ENCODE results near the gene AKAP11. TPM values are rescaled to one million over a fixed set of nuclear protein-coding genes. Genes with fewer than 3 reads are reported as not detected.
"Not testable (repeated sequence)": the region's sequence is repeated elsewhere in the genome, so short reads cannot be mapped to it uniquely, and the experiment has no call there.

AKAP11 gene
- polyA plus RNA-seq, 1 donor (not counting 4 experiments of a cell fraction or from before 2014, with no cell fraction given) = 17.4 TPM

DNA sequence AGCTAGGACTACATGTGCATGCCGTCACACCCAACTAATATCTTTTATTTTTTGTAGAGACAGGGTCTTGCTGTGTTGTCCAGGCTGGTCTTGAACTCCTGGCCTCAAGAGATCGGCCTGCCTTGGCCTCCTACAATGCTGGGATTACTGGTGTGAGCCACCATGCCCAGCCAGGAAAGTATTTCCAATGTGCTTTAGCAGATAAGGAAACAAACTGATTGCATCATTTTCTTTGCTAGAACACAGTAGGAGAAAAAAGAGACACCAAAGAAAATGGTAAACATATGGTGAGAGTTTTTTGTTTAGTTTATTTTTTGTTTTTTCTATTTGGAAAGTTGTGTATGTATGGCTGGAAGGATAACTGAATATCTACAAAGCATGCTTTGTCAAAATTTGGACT, 46.9 kb upstream of the AKAP11 start:
- no peak for DNase-seq (ENCODE audit: low read depth, low spot score)
- H3K4me2 ChIP-seq (ENCODE audit: control insufficient read depth, extremely low read depth, insufficient read depth, low read depth, low read length) = no peak overlapping the region
- H3K27me3 ChIP-seq (ENCODE audit: control insufficient read depth, extremely low read depth, insufficient read depth, low read length) = no peaks in the 10 kb centered on the region
- no peaks in the 10 kb centered on the region for H3K79me2 ChIP-seq (ENCODE audit: control insufficient read depth, insufficient read depth, low read length)
- H3K4me3 ChIP-seq (ENCODE audit: control insufficient read depth in 2 of 3, extremely low read depth in 1 of 3, insufficient read depth in 2 of 3, low read depth in 1 of 3, low read length in 3 of 3) = no peak overlapping the region
- dilution Hi-C loops (cut with MboI; ENCODE audit: extremely low pct_ligation_motif_present, low sequenced_read_pairs) = no loop called here
- H4K20me1 ChIP-seq (ENCODE audit: control insufficient read depth, extremely low read depth, insufficient read depth, low read length) = no peaks in the 10 kb centered on the region
- no peaks in the 10 kb centered on the region for H3K9me3 ChIP-seq (ENCODE audit: control insufficient read depth, low read depth, low read length)
- TF ChIP-seq, protein P1, sequence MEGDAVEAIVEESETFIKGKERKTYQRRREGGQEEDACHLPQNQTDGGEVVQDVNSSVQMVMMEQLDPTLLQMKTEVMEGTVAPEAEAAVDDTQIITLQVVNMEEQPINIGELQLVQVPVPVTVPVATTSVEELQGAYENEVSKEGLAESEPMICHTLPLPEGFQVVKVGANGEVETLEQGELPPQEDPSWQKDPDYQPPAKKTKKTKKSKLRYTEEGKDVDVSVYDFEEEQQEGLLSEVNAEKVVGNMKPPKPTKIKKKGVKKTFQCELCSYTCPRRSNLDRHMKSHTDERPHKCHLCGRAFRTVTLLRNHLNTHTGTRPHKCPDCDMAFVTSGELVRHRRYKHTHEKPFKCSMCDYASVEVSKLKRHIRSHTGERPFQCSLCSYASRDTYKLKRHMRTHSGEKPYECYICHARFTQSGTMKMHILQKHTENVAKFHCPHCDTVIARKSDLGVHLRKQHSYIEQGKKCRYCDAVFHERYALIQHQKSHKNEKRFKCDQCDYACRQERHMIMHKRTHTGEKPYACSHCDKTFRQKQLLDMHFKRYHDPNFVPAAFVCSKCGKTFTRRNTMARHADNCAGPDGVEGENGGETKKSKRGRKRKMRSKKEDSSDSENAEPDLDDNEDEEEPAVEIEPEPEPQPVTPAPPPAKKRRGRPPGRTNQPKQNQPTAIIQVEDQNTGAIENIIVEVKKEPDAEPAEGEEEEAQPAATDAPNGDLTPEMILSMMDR (optimal IDR thresholded peaks at IDR 0.05 in 1 of 3, IDR thresholded peaks at IDR 0.05 in 1 of 3, conservative IDR thresholded peaks at IDR 0.05 in 1 of 3; ENCODE audit: extremely low read depth in 1 of 3, insufficient read depth in 2 of 3, low read length in 3 of 3) = no peak
- no peak for TF ChIP-seq EZH2 (IDR thresholded peaks at IDR 0.05; ENCODE audit: low read length)
- no peak for FAIRE-seq
- no peaks in the 10 kb centered on the region for H3K4me1 ChIP-seq (ENCODE audit: control insufficient read depth, extremely low read depth, insufficient read depth, low read length)
- no peak overlapping the region for H3K9ac ChIP-seq (ENCODE audit: control insufficient read depth, extremely low read depth, insufficient read depth, low read length)
- no peaks in the 10 kb centered on the region for H3K9me1 ChIP-seq (ENCODE audit: control insufficient read depth, extremely low read depth, insufficient read depth, low read length)
- H2AFZ ChIP-seq (ENCODE audit: control insufficient read depth, low read length) = no peak overlapping the region
- H3K27ac ChIP-seq (ENCODE audit: control insufficient read depth, insufficient read depth, low read length) = no peak overlapping the region
- H3K36me3 ChIP-seq (ENCODE audit: control insufficient read depth in 2 of 2, extremely low read depth in 1 of 2, insufficient read depth in 2 of 2, low read length in 2 of 2) = peaks cover 12 to 15% of the 10 kb centered on the region in 2 experiments

DNA sequence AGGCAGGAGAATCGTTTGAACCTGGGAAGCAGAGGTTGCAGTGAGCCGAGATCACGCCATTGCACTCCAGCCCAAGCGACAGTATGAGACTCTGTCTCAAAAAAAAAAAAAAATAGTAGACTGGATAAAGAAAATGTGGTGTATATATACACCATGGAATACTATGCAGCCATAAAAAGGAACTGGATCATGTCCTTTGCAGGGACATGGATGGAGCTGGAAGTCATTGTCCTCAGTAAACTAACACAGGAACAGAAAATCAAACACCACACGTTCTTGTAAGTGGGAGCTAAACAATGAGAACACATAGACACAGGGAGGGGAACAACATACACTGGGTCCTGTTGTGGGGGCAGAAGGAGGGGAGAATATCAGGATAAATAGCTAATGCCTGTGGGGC, 45.2 kb upstream of the AKAP11 start:
- H3K4me3 ChIP-seq (ENCODE audit: control insufficient read depth in 2 of 3, extremely low read depth in 1 of 3, insufficient read depth in 2 of 3, low read depth in 1 of 3, low read length in 3 of 3); H3K27me3 ChIP-seq (ENCODE audit: control insufficient read depth, extremely low read depth, insufficient read depth, low read length); FAIRE-seq; H3K9me1 ChIP-seq (ENCODE audit: control insufficient read depth, extremely low read depth, insufficient read depth, low read length); H3K4me1 ChIP-seq (ENCODE audit: control insufficient read depth, extremely low read depth, insufficient read depth, low read length); DNase-seq (ENCODE audit: low read depth, low spot score); H3K79me2 ChIP-seq (ENCODE audit: control insufficient read depth, insufficient read depth, low read length); dilution Hi-C loops (cut with MboI; ENCODE audit: extremely low pct_ligation_motif_present, low sequenced_read_pairs); H3K4me2 ChIP-seq (ENCODE audit: control insufficient read depth, extremely low read depth, insufficient read depth, low read depth, low read length); H3K27ac ChIP-seq (ENCODE audit: control insufficient read depth, insufficient read depth, low read length); H3K9ac ChIP-seq (ENCODE audit: control insufficient read depth, extremely low read depth, insufficient read depth, low read length); H3K9me3 ChIP-seq (ENCODE audit: control insufficient read depth, low read depth, low read length); H4K20me1 ChIP-seq (ENCODE audit: control insufficient read depth, extremely low read depth, insufficient read depth, low read length); H2AFZ ChIP-seq (ENCODE audit: control insufficient read depth, low read length): not testable (repeated sequence)
- peaks cover 7 to 14% of the 10 kb centered on the region in 2 experiments for H3K36me3 ChIP-seq (ENCODE audit: control insufficient read depth in 2 of 2, extremely low read depth in 1 of 2, insufficient read depth in 2 of 2, low read length in 2 of 2)

DNA sequence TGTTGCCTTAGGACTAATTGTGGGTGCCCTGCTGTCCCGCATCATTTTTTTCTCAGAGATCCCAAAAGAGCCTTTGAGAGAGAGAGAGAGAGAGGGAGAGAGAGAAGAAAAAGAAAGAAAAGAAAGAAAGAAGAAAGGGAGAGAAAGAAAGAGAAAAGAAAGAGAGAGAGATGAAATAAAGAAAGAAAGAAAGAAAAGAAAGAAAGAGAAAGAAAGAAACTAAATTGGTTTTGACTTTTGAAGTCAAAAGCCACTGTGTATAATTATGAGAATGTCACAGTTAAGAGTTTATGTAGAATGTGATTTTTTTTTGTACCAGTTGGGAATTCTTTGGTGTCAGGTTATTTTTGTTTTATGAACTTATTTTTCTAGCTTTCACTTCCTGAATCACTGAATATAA, 43.4 kb upstream of the AKAP11 start:
- Histone ChIP-seq H3K9me1 (ENCODE audit: control insufficient read depth, extremely low read depth, insufficient read depth, low read length) (no peaks in the 10 kb centered on the region), H3K9me3 (ENCODE audit: control insufficient read depth, low read depth, low read length) (no peaks in the 10 kb centered on the region), H3K79me2 (ENCODE audit: control insufficient read depth, insufficient read depth, low read length) (no peaks in the 10 kb centered on the region), H3K4me1 (ENCODE audit: control insufficient read depth, extremely low read depth, insufficient read depth, low read length) (no peaks in the 10 kb centered on the region), H4K20me1 (ENCODE audit: control insufficient read depth, extremely low read depth, insufficient read depth, low read length) (no peaks in the 10 kb centered on the region), H3K4me2 (ENCODE audit: control insufficient read depth, extremely low read depth, insufficient read depth, low read depth, low read length) (no peak overlapping the region), H3K27me3 (ENCODE audit: control insufficient read depth, extremely low read depth, insufficient read depth, low read length) (no peaks in the 10 kb centered on the region), H3K9ac (ENCODE audit: control insufficient read depth, extremely low read depth, insufficient read depth, low read length) (no peak overlapping the region), H3K4me3 (ENCODE audit: control insufficient read depth in 2 of 3, extremely low read depth in 1 of 3, insufficient read depth in 2 of 3, low read depth in 1 of 3, low read length in 3 of 3) (no peak overlapping the region), H3K36me3 (ENCODE audit: control insufficient read depth in 2 of 2, extremely low read depth in 1 of 2, insufficient read depth in 2 of 2, low read length in 2 of 2) (peaks cover 11 to 18% of the 10 kb centered on the region in 2 experiments), H3K27ac (ENCODE audit: control insufficient read depth, insufficient read depth, low read length) (no peak overlapping the region), H2AFZ (ENCODE audit: control insufficient read depth, low read length) (no peak overlapping the region)
- no peak for DNase-seq (ENCODE audit: low read depth, low spot score)
- dilution Hi-C loops (cut with MboI; ENCODE audit: extremely low pct_ligation_motif_present, low sequenced_read_pairs) = no loop called here
- TF ChIP-seq, protein P1 (optimal IDR thresholded peaks at IDR 0.05 in 1 of 3, IDR thresholded peaks at IDR 0.05 in 1 of 3, conservative IDR thresholded peaks at IDR 0.05 in 1 of 3; ENCODE audit: extremely low read depth in 1 of 3, insufficient read depth in 2 of 3, low read length in 3 of 3) = no peak
- TF ChIP-seq EZH2 (IDR thresholded peaks at IDR 0.05; ENCODE audit: low read length) = no peak
- FAIRE-seq = no peak
